Activated CD4-positive, alpha-beta T cell treated with anti-CD3 and anti-CD28 coated beads for 48 hours (primary cell): ENCODE data around the gene FRY.

Experiments
- DNase-seq: peaks from one replicate; pipeline ENCODE4 v3.0.0-alpha.2; 2020

FRY gene

DNA sequence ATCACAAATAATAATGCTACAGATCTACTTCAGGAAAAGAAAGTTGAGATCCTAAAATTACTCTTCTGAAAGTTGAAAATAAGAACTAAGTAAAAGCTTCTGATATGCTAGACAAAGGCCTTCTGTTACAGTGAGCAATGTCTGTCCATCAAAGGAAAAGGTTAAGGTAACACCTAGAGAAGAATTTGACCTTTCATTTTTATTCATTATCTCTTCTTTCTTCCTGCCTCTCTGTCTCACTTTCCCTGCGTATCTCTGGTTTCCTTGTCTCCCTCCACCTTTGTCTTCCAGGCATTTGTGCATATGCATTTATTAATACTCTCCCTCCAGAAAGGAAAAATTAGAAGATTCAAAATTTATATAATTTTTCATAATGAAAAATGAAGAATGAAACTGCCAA, 234.6 kb downstream of the FRY start:
- DNase-seq = no peak

DNA sequence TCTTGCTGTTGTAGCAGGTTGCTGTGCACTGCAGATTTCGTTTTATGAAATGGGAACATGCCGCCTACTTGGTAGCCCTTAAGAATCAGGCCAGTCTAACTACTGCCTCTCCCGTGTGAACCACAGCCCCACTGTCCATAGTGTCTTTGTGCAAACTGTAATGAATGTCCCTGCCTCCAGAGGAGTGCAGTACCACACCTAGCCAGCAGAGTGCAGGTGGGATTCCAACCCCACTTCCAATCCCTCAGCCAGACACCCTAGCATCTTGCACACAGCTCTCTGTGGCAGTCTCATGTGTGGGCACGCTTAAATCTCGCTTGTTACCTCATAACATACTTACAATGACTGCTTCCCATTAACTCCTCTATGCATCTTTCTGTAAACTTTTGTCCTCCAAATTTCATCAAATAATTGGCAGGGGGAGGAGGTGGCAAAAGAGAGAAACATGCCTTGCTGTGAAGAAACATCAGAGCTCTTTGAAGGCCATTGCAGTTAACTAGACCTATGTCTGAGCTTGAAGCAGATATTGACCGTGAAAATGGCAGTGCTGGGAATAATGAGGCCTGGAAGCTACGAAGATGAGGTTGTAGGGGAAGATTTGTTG, 236.4 kb downstream of the FRY start:
- peak; percentile 66 for DNase-seq

DNA sequence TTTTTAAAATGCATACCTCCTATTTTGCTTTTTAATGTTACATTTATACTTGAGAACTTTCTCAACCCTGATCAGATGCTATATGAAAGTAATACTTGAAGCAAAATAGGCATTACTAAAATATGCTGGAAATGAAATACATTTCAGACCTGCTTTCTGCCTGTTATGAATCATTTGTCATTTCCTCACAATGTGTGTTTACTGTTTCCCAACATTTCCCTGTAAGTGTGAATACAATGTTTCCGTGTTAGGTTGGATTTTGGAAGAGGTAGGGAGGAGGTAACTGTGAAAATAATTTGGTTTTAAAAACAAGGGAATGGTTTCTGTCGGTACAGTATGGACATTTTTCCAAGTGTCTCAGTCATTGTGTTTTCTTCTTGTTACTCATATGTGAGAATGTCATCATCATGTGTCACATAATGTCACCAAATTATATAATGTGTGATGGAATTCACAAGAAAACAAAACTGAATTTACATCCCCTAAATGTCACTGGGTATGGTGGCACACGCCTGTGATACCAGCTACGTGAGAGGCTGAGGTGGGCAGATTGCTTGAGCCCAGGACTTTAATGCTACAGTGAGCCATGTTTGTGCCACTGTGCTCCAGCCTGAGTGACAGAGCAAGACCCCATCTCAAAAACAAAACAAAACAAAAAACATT, 240.6 kb downstream of the FRY start:
- DNase-seq = peak; percentile 11

DNA sequence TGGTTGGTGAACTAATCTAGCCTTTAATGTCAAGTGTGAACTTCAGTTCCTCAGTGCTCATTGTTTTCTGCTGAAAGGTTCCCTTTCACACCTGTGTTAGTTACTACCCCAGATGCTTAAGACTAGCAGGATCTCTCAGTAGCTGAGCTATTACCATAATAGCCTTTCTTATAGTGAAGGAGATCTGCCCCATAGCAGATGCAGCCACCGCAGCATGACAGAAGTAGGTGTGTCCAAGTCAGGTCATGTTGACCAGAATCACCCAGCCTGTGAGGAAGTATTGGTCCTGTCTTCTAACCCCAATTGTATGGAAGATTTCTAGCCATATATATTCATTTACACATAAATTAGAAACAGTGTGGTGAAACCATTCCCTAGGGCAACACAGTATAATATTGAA, 246.3 kb downstream of the FRY start:
- DNase-seq = no peak

DNA sequence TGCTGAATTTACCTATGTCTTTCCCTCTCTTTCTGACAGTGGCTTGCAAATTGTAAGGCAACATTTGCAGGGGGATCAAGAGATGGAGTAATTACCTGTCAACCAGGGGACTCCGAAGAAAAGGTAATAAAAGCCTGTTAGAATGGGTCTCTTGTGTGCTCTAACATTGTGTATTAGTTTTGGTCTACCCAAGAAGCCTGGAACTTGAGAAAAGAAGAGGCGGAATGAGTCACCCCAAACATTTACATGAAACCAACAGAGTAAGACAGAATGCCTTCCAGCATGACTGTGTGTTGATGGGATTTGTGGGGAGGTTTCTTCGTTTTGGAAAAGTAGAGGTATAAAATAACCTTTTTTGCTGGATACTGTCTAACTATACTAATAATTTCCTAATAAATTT, 246.9 kb downstream of the FRY start:
- no peak for DNase-seq

DNA sequence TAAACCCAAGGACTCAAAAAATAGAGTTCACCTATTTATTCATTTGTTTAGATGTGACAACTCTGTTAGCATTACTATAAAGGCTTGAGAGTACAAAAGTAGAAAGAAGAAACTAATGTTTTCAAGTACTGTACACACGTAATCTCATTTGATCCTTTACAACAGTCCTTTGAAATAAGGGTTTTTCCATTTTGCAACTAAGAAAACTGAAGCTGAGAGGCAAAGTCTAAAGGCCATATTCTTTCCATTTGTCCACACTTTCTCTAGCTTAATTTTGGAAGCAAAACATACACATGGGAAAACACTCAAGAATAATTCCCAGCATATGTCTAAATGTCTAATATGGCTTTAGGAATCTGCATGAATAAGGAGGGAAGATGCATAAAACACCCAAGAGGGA, 249.5 kb downstream of the FRY start:
- DNase-seq = no peak

DNA sequence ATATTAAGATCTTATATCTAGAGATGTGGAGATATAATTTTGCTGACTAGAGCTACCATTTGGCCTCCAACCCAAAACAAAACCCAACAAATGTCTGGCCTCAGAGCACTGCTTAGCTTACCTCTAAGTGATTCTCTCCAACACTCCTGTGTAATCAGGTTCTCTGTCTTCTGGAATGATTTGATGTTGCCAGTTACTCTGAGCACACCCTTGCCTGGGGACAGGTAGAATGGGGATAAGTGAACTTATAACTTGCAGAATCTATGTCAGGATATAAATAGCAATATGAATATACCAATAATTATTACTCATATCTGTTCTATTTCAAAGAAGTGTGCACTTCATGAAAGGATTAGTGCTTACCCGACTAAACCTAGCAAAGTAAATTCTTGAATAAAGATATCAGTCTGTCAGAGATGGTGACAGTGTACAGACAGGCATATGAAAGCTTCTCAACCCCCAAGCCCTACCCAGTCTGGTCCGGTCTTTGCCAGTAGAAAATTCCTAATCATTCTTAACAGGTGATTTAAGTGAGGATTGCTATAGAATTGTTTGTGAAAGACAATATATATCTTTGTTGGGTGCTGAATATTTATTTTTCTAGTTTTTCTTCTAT, 250.6 kb downstream of the FRY start:
- DNase-seq = no peak

DNA sequence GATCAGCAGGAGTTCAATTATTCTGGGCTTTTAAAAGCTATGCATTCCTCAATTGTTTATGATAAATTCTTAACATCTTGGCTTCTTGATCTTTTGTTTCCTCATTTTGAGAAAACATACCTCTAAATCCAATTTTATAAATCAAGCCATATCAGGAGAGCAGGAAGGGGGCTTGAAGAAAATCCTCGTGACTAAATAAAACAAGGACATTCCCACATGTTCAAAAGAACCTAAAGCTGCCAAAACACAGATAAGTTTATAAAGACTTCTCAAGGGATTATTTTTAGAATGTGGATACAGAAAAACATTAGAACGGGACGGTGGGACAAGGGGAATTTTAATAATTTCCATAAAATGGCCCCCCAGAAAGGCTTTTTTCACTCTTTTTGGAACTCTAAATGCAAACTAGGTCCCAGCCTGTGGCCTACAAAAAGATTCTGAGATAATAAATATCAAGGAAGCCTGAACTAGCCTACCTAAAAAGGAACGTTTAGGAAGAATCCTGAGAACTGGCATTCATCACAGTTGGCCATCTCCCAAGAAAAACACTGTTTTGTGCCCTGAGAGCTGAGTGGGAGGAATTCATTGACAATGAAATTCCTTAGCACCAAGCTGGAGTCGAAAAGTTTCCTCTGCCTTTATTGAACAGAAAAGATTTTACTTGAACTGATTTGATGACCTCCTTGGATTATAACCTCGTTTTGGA, 253.5 kb downstream of the FRY start:
- DNase-seq = no peak

DNA sequence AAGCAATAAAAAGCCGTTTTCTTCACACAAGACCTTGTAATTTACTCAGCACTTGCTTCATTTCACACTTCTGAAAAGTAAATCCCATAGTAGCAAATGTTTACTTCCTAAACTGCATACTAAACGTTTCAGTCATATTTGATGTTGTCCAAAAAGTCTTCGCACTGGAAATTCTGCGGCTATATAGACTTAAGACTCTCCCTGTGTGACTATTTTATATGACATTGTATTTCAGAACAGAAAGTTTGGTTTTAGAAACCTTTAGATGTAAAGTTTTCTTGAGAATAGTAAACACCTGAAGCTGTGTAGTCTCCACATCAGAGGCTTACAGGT, 254.0 kb downstream of the FRY start:
- no peak for DNase-seq

DNA sequence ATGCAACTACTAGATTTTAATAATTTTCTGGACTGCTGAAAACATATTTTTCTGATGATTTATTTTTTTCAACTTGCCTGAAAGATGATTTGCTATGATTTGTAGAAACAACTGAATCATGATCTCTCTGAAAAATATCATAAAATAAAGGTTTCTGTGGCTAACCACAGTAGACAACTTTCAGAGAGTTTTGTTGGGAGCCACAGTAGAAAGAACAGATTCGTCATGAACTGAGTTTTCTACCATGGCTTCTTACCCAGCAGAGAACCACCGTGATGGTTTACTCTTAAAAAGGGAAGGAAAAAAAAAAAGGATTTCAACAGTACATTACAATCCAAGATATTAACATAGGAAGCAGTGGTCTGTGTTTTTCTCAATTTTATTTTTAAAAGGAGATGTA, 265.6 kb downstream of the FRY start:
- no peak for DNase-seq

DNA sequence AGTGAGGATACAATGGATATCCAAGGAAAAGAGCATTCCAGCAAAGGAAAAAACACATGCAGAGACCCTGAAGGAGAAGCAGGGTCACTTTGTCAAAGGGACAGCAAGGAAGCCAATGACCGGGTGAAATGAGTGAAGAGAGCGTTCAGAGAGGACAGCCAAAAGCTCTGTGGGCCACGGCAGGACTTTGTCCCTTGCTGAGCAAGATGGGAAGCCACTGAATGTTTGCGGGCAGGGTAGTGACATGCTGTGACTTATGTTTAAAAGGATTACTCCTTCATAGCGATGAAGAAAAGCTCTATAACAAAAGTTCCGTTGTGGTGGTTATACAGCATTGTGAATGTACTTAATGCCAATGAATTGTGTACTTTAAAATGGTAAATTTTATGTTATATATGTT, 267.1 kb downstream of the FRY start:
- DNase-seq = no peak

DNA sequence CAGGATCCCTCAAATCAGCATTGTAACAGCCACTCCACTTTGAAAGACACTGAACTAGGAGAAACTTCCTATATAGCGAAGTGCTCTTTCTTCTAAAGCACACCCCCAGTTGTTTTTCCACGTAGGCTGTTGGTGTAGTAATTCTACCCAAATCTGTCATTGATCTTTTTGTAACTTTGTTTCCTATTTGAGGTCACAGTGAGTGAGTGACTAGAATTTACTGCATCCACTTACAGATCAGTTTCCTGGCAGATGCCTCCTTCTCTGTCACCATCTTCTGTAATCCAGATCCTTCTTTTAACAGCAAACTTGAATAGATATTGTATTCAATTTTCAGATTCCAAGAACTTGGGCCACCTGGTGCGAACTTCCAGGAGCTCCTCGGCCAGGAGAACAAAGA, 268.3 kb downstream of the FRY start:
- DNase-seq = no peak

DNA sequence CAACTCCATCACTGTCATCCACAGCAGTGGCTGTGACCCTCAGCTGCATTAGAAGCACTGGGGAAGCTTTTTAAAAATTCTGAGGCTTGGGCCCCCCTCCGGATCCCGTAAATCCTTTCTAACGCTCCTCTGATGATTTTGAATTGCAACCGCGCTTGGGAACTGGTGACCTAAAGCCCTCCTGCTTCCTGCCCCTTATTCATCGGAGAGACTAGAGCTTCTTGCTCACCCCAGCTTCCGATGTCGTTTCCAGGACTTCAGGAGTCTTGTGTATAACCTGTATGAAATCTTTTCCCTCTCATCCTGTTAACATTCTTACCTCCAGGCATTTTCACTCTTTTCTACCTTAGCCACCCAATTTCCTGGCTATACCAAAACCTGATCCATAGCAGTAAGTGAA, 268.8 kb downstream of the FRY start:
- DNase-seq = no peak

DNA sequence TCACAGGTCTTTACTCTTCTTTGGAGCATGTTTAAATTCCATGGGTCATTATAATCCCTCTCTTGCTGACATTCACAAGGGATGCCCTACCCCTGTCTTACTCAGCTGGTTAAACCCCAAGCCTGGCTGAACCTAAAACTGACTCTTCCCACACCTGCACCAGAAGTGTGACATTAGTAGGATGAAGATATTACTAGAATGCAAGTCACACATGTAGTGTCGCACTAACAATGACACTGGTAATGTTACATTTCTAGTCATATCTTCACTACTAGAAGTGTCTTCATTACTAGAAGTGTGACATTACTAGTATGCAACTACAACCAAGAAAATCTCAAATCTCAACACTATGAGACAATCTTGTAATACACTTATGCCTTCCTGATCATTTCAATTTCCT, 269.3 kb downstream of the FRY start:
- peak; percentile 25 for DNase-seq

DNA sequence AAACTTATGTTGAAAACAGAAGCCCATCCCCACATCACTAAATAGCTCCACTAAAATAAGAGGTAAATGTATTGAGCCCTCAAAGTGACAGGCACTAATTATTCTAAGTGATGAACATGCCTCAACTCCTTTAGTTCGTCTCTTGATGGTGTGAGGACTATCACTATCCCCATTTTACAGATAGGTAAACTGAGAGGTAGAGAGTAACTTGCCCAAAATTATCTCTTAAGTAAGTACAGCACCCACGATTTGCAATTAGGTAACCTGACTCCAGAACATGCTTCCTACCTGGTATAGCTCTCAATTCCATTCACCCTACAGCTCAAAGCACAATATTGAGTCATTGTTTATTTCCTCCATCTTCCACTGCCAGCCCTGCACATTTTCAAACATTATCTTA, 270.9 kb downstream of the FRY start:
- no peak for DNase-seq

DNA sequence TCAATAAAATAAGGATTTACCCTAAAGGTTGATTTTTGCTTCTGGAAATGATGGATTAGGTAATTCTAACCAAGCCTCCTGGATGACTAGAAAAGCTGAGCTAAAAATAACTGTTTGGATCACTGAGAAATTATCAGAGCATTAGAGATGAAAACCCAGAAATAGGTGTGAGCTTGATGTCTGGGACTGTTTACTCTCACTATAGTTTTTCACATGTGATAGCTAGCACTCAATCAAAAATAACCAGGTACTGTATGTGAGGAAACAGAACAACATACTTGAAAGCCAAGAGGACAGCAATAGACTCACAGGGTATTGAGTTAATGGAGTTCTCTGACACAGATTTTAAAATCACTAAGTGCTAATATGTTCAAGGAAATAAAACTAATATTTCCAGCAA, 274.1 kb downstream of the FRY start:
- no peak for DNase-seq

DNA sequence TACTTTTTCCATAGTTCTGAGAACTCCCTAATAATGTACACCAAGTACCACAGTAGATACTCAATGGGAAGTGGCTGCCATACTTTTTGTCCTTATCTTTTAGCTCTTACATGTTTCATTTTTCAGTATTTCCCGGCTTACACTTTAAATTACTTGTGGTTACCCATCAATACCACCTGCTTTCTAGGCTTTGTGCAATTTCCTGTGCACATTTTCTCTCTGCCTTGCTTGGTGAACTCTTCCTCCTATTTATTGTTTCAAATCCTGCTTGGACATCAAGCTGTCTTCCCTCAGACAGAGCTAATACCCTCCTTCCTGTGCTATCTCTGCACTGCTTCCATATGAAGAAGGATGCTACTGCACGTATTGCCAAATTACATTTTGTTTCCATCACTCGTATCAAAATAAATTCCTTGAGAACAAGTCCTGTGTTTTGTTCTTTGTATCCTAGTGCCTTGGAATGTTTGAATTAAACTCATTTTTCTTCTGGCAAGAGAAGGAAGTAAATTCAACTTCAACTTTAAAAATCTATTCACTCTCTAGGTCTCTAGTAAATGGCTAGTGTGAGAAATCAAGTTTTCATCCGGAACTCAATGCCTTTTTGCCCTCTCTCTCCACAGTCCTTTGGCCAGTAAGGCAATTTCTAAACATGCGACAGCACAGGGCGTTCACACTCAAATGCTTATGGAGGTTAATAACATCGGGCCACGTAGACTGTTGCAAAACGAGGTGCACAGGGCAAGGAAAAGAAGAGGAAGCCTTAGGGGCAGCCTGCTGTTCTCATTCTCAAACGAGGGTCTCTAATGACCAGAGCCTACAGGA, 277.9 kb downstream of the FRY start:
- DNase-seq = no peak

DNA sequence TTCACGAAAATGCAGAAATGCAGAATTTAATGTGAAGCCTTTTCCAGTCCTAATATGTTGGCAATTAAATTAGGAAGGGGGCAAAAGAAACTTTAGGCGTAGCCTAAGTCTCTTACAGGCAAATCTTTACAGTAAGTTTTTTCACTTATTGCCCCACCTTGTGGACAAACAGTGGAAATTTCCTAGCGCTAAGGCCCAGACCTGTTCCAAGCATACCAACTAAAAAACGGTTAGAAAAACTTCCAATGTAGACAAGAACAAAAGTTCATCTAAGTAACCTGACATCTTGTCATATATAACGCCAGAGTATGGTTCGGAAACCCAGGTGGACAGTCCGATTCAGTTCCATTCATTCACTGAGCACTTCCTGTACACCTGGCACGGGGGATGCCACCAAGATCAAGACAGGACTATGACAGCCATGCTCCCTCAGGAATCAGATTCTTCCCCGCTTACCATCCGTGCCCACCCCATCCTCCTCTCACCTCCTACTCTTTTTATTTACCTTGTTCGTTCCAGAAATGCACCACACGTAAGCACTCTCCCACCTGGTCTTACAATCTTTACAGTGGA, 278.6 kb downstream of the FRY start:
- peak; percentile 12 for DNase-seq

DNA sequence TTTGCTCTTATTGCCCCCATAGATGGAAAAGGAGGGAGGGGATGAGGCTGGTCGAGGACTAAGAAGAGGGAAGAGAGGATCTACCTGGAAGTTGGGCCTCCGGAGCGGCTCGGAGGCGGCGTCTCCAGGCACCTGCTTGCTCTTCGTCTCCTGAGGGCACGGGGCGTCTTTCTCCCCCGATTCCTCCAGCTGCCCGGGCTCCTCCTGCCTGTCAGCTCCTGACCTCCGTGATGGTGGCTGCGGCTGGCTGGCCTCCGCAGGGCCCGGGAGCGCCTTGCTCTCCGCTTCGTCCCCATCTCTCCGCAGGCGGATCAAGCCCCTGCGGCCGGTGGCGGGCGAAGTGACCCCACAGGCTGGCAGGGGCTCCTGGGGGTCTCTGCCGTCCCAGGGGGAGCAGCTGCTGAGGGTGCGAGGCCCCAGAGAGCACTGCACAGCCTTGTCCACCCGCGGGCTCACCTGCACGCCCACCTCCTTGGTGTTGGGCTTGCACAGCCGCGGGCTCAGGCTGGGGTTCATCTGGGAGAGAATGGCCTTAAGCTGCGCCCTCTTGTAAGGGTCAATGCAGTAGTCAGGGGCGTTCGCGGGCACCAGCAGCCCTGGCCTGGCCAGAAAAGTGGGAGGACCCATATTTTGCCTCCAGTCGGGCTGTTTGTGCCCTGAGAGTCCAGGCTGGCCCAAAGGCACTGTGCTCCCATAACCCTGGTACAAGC, 279.8 kb downstream of the FRY start:
- no peak for DNase-seq

DNA sequence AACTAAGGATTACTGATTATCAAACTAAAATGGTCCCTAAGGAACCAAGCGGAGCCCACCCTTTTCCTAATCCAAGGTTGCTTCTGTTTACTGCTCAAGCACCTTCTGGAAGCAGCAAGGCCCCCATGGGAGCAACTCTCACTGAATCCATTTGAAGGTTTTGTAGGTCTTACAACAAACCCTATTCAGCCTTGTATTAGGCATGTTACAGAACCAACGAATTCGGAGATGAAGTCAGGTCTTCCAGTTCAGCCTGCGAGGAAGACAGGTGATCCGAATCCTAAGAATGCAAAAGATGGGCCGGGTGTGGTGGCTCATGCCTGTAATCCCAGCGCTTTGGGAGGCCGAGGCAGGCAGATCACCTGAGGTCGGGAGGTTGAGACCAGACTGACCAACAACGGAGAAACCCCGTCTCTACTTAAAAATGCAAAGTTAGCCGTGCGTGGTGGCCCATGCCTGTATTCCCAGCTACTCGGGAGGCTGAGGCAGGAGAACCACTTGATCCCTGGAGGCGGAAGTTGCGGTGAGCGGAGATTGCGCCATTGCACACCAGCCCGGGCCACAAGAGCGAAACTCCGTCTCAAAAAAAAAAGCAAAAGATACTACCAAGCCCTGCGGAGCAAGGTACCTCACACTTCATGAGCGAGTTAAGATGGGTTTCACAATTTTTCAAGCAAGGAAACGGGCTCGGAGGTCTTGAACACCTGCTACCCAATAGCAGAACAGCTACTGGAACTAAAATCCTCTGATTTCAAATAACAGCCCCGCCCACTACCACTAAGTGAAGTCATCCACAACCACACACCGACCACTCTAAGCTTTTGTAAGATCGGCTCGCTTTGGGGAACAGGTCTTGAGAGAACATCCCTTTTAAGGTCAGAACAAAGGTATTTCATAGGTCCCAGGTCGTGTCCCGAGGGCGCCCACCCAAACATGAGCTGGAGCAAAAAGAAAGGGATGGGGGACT, 283.0 kb downstream of the FRY start:
- peak; percentile 69 for DNase-seq
